HG02973 (cell line): Measurements from ENCODE around the gene P2RX3.
"Not testable (repeated sequence)": the region's sequence is repeated elsewhere in the genome, so short reads cannot be mapped to it uniquely, and the experiment has no call there.

Experiments
- ATAC-seq: cut with Tn5 transposase; IDR thresholded peaks from one replicate; pipeline ENCODE4 v1.9.1; 2021; ENCODE audit warnings: moderate library complexity; ENCODE audit not compliant: unreplicated experiment

Gene P2RX3

GRCh38 chr11:57394203-57394965 is 56.2 kb downstream of the P2RX3 start:
- no peak for ATAC-seq

DNA sequence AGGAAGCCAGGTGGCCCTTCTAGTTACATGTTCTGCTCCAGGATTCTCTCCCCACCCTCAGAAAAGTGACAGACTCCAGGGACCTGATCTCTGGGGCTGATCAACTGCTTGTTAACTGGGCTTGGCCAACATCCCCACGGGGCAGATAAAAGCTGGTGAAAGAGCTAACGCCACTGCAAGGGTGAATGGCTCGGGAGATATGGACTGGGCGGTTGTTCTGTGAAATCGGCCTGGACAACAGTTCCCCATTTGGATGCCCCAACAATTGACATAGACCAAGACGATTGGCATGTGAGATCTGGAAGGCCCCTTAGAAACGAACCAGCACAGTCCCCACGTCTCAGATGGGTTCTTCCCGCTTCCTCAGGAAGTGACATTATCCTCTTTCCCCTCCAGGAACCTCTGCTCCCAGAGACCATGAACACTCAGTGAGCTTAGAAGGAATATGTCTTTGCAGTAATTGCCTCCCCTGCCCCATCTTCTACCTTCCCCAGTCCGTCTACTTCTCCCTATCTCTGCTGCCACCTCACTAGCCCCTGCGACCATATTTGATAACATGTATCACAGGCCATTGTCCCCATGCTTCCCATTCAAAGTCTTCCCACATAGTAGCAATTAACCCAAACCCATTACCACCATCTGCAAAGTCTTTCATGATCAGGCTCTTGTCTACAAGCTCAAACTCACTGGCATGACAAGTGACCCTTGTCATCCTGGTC is 57.9 kb downstream of the P2RX3 start:
- ATAC-seq = no peak

- no peak for ATAC-seq
Observed at GRCh38 chr11:57396744-57397143, 58.6 kb downstream of the P2RX3 start.

DNA sequence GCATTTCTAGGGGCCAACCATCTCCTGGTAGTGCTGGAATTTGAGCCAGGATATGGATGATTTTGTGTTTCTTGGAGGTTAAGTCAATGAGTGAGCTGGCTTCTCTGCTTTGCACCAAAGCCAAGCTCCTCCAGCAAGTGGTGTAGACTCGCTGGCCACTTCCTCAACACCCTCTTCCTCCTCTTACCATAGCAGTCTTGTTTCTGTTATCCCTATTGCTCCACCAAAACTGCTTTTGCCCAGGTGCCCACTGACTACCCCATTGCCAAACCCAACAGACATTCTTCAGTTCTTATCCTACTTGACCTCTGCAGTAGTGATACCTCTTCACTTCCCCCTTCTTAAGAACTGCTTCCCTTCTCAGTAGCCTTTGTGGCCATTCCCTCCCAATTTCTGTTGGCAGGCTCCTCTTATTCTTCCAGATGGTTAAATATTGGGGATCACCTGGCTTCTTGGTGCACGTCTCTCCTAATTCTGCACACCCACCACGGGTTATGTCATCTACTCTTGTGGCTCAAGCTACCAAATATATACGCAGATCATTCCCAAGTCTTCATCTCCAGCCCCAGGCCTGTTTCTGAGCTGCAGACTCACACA is 59.3 kb downstream of the P2RX3 start:
- ATAC-seq = no peak

DNA sequence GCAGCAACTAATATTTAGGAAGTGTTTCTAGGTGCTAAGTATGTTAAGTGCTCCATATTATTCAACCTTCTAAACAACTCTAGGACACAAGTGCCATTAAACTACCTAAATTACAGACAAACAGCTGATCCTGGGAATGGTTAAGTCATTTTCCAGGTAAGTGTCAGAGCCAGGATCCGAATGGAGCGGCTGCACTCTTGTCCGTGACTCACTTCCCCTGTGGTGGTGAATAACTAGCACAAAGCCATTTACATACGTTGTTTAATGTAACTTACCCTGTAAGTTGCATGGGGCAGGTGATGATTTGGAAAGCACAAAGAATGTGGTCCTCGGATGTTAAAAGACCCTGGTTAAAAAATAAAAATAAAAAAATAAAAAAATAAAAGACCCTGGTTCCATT is 61.1 kb downstream of the P2RX3 start:
- ATAC-seq = no peak

GRCh38 chr11:57399972-57400578 is 61.9 kb downstream of the P2RX3 start:
- no peak for ATAC-seq

DNA sequence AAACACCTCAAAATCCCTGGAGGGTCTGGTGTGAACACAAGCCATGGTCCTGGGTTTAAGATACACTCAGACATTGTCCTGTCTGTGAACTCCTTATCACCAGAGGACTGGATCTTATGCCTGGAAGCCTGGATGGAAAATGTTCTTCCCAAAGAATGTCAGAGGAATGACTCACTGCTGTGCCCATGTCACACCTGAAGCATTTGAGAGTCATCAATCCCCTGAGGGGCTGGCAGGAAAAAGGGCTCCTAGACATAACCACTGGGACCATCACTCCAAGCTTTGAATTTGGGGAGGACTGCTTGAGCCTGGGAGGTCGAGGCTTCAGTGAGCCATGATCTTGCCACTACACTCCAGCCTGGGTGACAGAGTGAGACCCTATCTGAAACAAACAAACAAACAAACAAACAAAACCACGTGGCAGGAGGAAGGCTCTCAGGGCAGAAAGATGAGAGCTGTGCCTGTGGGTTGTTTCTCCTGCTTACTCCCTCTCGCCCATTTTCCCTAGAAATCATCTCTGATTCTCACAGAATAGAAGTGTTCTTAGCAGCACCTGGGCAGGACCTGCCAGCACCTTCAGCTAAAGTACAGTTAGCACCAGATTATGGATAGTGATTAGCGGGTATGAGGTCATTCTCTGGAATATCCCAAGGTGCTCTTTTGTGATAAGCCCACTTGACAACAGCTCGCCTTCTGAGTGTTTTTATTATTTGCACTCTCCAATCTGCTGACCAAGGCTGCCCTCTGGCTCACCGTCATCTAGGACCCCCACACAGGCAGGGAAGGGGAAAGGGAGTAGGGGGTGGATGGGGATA is 64.2 kb downstream of the P2RX3 start:
- no peak for ATAC-seq

GRCh38 chr11:57403003-57403801 is 65.0 kb downstream of the P2RX3 start:
- ATAC-seq = not testable (repeated sequence)

DNA sequence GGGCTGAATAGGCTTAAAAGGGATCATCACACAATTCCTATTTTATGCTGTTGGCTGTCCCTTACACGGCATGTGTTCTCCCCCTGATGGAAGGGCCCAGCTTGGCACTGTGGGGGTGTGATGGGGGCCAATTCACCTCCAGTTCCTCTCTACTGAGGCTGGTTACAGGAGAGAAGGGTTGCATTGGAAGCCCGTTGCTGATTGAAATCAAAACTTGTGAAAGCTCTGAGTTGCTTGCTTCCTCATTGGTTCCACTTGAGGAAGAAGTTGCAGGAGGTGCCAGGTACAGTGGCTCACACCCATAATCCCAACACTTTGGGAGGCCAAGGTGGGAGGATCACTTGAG is 65.6 kb downstream of the P2RX3 start:
- ATAC-seq = no peak

GRCh38 chr11:57405271-57405860 is 67.2 kb downstream of the P2RX3 start:
- no peak for ATAC-seq

DNA sequence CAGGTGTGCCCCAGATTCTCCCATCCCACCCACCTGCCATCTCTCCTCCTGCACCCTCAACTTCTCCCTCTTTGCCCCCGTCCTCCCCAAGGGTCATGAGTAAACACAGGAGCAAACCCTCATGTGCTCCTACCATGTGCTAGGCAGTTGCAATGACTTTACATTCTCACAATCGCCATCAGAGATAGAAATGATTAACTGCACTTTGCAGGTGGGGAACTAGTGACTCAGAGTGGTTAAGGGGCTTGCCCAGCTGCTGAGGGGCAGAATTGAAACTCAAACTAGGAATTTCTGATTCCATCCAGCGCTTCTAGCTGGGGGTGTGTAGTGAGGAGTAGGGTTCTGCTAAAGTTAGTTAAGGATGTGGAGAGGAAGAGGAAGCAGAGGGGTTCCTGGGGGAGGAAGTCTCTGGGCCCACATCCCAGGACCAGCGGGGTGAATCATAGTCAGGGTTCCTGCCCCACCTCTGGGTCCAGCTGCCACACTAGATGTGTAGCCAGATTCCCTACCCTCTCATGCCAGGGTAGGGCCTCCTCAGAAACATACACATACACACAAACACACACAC is 68.3 kb downstream of the P2RX3 start:
- peak; percentile 85 for ATAC-seq

DNA sequence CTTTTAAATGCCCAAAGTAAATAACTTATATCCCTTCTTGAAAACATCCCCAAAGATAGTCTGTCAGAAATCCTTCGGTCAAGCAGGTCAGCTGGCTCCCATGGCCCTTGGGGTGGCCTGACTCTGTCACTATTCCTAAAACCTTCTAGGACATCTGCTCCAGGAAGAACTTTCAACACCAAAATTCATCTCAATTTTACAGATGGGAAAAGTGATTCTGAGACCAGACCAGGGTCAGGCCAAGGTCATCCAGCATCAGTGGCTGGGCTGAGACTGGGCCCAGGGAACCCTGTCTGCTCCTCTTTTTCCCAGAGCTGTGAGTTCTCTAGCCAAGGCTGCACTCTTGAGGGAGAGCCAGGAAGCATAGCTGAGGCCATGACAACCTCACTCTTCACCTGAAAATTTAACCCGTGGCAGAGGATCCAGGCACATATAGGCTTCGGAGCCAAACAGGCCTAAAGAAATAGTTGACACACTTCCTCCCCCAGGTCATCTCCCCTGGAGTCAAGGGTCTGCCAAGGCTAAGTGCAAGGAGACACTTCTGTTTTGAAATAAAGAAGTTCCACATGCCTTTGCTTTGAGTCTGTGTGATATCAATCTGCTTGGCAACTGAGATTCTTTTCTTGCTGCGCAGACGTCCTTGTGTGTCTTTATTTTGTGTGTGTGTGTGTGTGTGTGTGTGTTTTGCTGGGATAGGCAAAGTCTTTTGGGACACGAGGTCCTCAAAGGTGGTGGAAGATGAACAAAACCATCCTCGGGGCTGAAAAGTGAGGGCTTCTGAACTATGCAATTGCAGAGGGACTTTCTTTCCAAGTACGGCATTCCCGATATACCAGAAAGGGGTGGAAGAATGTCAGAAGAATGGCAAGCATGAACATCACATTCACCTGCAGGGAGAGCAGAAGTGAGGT is 69.1 kb downstream of the P2RX3 start:
- ATAC-seq = no peak

GRCh38 chr11:57407941-57408475 is 69.9 kb downstream of the P2RX3 start:
- ATAC-seq = no peak

DNA sequence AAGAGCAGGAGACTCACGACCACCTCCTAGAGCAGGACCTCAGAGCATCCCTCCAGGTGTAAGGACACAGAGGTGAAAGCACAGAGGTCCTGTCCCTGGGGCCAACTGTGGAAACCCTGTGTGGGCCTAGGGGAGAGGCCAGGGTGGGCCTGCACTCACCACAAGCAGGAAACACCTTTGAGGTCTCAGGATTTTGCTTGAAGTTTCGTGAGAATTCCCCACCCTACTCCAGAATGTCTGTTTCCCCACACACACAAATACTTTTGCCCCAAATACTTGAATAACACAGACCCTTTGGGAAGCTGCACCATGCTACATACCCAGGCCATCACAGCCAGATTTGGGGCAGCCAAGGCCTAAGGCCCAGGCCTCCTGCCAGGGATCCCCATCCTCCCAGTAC is 70.6 kb downstream of the P2RX3 start:
- ATAC-seq = no peak

DNA sequence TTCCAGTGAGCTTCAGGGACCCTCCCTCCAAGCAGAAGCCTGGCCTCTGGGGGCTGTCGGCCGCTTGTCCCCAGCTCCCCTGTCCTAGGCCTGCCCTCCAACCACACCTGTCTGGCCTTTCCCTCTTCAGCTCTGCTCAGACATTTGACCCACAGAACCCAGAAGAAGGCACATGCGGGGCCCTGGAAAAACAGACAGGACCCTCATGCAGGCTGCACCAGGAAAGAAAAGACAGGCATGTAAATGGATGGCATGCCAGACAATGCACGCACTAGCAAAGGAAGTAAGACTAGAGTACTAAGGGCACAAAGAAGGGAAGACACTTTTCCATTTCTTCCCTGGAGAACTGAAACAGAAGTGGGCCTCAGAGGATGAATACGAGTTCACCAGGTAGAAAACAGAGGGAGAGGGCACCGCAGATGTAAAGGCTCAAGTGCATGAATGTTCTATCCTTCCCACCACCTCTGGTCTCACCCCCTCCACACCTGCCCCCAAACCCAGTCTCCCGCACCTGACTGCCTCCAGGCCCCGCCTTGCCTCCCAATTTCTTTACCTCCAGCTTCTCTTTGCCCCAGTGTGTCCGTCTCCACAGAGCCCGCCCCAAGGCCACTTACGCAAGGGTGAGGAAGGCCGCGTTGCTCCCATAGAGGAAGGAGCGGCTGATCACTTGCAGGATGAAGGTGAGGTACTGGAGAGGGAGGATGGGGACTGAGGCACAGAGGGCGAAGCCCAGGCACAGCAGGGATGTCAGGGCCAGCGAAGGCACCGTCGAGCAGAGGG is 71.4 kb downstream of the P2RX3 start:
- ATAC-seq = no peak

DNA sequence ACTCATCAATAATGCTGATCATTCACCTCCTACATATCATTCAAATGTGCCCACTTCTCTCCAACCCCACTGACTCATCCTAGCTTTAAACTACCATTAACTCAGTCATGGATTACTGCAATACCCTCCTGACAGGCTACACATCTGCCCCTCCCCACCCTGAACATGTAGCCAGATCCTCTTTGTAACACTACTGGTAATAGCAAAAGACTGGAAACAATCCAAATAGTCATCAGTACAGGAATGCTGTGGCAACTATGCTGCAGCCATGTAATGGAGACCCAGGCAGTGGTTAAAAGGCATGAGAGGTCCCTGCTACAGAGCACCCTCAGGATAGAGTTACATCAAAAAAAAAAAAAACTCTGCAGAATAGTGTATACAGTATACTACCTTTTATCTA is 72.1 kb downstream of the P2RX3 start:
- ATAC-seq = no peak

GRCh38 chr11:57413681-57414080 is 75.5 kb downstream of the P2RX3 start:
- ATAC-seq = no peak
